OCI-LY1 (cell line): ENCODE results near the gene TAS1R1.

ENCODE experiments used
- H2AFZ ChIP-seq: fragments of 200-600 bp; sonication (generic), shearing (Covaris generic); 2 replicates; pipeline ENCODE4 v1.6.0; 2014; ENCODE audit warnings: antibody characterized with exemption, mild to moderate bottlenecking, low read length
- H3F3A ChIP-seq: fragments of 200-600 bp; sonication (generic), shearing (Covaris generic); 2 replicates; pipeline ENCODE4 v1.6.0; 2014; ENCODE audit warnings: mild to moderate bottlenecking, antibody characterized with exemption, low read length, moderate library complexity; ENCODE audit not compliant: insufficient read depth
- H3K27ac ChIP-seq: fragments of 200-600 bp; sonication (generic); 2 replicates; pipeline ENCODE4 v1.5.1; 2014; ENCODE audit warnings: low read length, mixed run types, mild to moderate bottlenecking, low read depth; ENCODE audit not compliant: poor library complexity, severe bottlenecking
- H3K27me3 ChIP-seq: fragments of 200-600 bp; sonication (generic); 2 replicates; pipeline ENCODE4 v1.6.0; 2014; ENCODE audit warnings: antibody characterized with exemption, mild to moderate bottlenecking, low read length, moderate library complexity; ENCODE audit not compliant: insufficient read depth
- H3K36me3 ChIP-seq: fragments of 200-600 bp; sonication (generic); 2 replicates; pipeline ENCODE4 v1.6.1; 2014; ENCODE audit warnings: mild to moderate bottlenecking, antibody characterized with exemption, low read length, moderate library complexity, mixed read lengths; ENCODE audit not compliant: insufficient read depth
- H3K4me1 ChIP-seq: fragments of 200-600 bp; sonication (generic); 2 replicates; pipeline ENCODE4 v1.5.1; 2014; ENCODE audit warnings: mild to moderate bottlenecking, low read length, moderate library complexity; ENCODE audit not compliant: insufficient read depth, severe bottlenecking
- H3K4me2 ChIP-seq: fragments of 200-600 bp; sonication (generic), shearing (Covaris generic); 2 replicates; pipeline ENCODE4 v1.6.1; 2014; ENCODE audit warnings: low read length
- H3K4me3 ChIP-seq: fragments of 200-600 bp; sonication (generic); 2 replicates; pipeline ENCODE4 v1.5.1; 2014; ENCODE audit warnings: low read length, low read depth, mild to moderate bottlenecking, mixed read lengths; ENCODE audit not compliant: poor library complexity, severe bottlenecking
- H3K79me2 ChIP-seq: fragments of 200-600 bp; shearing (Covaris generic); 2 replicates; pipeline ENCODE4 v1.6.1; 2016; ENCODE audit warnings: mixed run types, low read length, mixed read lengths; ENCODE audit not compliant: insufficient read depth
- H3K9ac ChIP-seq: fragments of 200-600 bp; sonication (generic), shearing (Covaris generic); 2 replicates; pipeline ENCODE4 v1.6.1; 2014; ENCODE audit warnings: mild to moderate bottlenecking, low read length, mixed read lengths
- H3K9me2 ChIP-seq: fragments of 200-600 bp; sonication (generic), shearing (Covaris generic); 2 replicates; pipeline ENCODE4 v1.6.1; 2014; ENCODE audit warnings: low read depth, mild to moderate bottlenecking, low read length, mixed read lengths
- H3K9me3 ChIP-seq: fragments of 200-600 bp; shearing (Covaris generic); 2 replicates; pipeline ENCODE4 v1.6.1; 2014; ENCODE audit warnings: low read length, mixed read lengths
- H4K20me1 ChIP-seq: fragments of 200-600 bp; sonication (generic), shearing (Covaris generic); 2 replicates; pipeline ENCODE4 v1.6.0; 2016; ENCODE audit warnings: mild to moderate bottlenecking, low read length; ENCODE audit not compliant: insufficient read depth
- EZH2 ChIP-seq: fragments of 200-600 bp; sonication (generic), shearing (Covaris generic); IDR thresholded peaks from 2 replicates; pipeline ENCODE4 v1.8.0; 2017; ENCODE audit warnings: borderline replicate concordance, mixed run types, mild to moderate bottlenecking, antibody characterized with exemption, low read length, moderate library complexity, mixed read lengths
- TF ChIP-seq, protein P1 (sequence below): fragments of 200-600 bp; sonication (generic), shearing (Covaris generic); IDR thresholded peaks from 2 replicates; pipeline ENCODE4 v1.5.1; 2017; ENCODE audit warnings: mild to moderate bottlenecking, antibody characterized with exemption, low read length, moderate library complexity, mixed read lengths

TAS1R1 gene

DNA sequence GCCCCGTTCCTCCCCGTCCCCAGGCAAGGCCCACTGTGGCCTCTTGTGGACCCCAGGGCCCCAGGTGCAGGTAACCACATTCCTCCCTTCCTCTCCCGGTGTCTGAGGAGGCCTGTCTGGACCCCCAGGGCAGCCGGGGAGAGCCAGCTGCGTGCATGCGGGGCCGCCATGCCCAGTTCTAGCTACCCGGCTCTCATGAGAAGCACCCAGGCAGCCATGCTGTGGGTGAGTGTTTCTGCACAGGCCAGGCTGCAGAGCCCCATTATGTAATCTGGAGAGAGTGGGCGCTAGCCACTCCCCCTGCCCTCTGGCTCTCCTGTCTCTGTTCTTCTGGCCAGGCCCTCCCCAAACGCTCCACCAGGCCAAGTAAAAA lies 45.2 kb upstream of the TAS1R1 start:
- H3K27ac ChIP-seq = no peak overlapping the region
- H2AFZ ChIP-seq = no peak overlapping the region
- H3K4me2 ChIP-seq = no peak overlapping the region
- no peaks in the 10 kb centered on the region for H4K20me1 ChIP-seq
- H3F3A ChIP-seq = no peaks in the 10 kb centered on the region
- no peak overlapping the region for H3K4me3 ChIP-seq
- H3K27me3 ChIP-seq = no peaks in the 10 kb centered on the region; the same call in 1 of the 2 replicates
- no peaks in the 10 kb centered on the region for H3K36me3 ChIP-seq
- H3K9me3 ChIP-seq = no peaks in the 10 kb centered on the region
- no peaks in the 10 kb centered on the region for H3K4me1 ChIP-seq
- no peak for TF ChIP-seq EZH2
- TF ChIP-seq, protein P1, sequence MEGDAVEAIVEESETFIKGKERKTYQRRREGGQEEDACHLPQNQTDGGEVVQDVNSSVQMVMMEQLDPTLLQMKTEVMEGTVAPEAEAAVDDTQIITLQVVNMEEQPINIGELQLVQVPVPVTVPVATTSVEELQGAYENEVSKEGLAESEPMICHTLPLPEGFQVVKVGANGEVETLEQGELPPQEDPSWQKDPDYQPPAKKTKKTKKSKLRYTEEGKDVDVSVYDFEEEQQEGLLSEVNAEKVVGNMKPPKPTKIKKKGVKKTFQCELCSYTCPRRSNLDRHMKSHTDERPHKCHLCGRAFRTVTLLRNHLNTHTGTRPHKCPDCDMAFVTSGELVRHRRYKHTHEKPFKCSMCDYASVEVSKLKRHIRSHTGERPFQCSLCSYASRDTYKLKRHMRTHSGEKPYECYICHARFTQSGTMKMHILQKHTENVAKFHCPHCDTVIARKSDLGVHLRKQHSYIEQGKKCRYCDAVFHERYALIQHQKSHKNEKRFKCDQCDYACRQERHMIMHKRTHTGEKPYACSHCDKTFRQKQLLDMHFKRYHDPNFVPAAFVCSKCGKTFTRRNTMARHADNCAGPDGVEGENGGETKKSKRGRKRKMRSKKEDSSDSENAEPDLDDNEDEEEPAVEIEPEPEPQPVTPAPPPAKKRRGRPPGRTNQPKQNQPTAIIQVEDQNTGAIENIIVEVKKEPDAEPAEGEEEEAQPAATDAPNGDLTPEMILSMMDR = no peak
- no peaks in the 10 kb centered on the region for H3K9me2 ChIP-seq
- H3K79me2 ChIP-seq = no peaks in the 10 kb centered on the region
- no peak overlapping the region for H3K9ac ChIP-seq

GRCh38 chr1:6510493-6510892 lies 44.6 kb upstream of the TAS1R1 start:
- H3K4me2 ChIP-seq = no peak overlapping the region
- no peaks in the 10 kb centered on the region for H3K36me3 ChIP-seq
- H4K20me1 ChIP-seq = no peaks in the 10 kb centered on the region
- H3F3A ChIP-seq = no peaks in the 10 kb centered on the region
- no peaks in the 10 kb centered on the region for H3K79me2 ChIP-seq
- H3K4me3 ChIP-seq = no peak overlapping the region
- no peaks in the 10 kb centered on the region for H3K9me3 ChIP-seq
- no peaks in the 10 kb centered on the region; the same call in 1 of the 2 replicates for H3K27me3 ChIP-seq
- no peak overlapping the region for H3K9ac ChIP-seq
- TF ChIP-seq, protein P1 = no peak
- H3K4me1 ChIP-seq = no peaks in the 10 kb centered on the region
- no peaks in the 10 kb centered on the region for H3K9me2 ChIP-seq
- no peak overlapping the region for H2AFZ ChIP-seq
- H3K27ac ChIP-seq = no peak overlapping the region

DNA sequence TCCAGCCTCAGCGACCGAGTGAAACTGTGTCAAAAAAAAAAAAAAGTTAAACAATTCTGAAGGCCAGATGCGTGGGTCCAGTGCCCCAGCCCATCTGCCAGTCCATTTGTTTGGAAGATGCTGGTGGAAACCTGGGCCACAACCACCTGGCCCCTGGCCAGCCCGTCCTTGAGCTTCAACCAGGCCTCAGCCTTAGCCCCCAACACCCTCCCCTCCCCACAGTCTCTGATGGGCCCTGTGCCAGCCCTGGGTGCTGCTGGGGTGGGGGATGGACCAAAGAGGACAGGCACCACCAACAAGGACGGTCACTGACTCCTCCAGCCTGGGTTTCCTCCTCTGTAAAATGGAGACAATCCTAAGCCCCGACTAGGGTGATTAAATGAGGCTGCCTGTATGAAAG lies 44.1 kb upstream of the TAS1R1 start:
- Histone ChIP-seq H3K4me1 (no peaks in the 10 kb centered on the region), H3K9me3 (no peaks in the 10 kb centered on the region), H2AFZ (no peak overlapping the region), H3K79me2 (no peaks in the 10 kb centered on the region), H3F3A (no peaks in the 10 kb centered on the region), H4K20me1 (no peaks in the 10 kb centered on the region), H3K9me2 (no peaks in the 10 kb centered on the region), H3K4me3 (no peak overlapping the region), H3K4me2 (no peak overlapping the region), H3K27me3 (no peaks in the 10 kb centered on the region; the same call in 1 of the 2 replicates), H3K36me3 (no peaks in the 10 kb centered on the region), H3K27ac (no peak overlapping the region), H3K9ac (no peak overlapping the region)
- TF ChIP-seq, protein P1 = no peak
- TF ChIP-seq EZH2 = no peak
